Fibroblast of peridontal ligament (primary cell): ENCODE results near the gene IL17RE.

Experiments
- DNase-seq: peaks from one replicate; pipeline ENCODE4 v3.0.0-alpha.2; 2010; ENCODE audit errors: extremely low read depth

The IL17RE gene

GRCh38 chr3:9906480-9906879 lies 3.8 kb downstream of the IL17RE start:
- no peak for DNase-seq

- no peak for DNase-seq
Observed at GRCh38 chr3:9908286-9908685, 5.6 kb downstream of the IL17RE start.

GRCh38 chr3:9909221-9910013 lies 6.8 kb downstream of the IL17RE start:
- no peak for DNase-seq

- no peak for DNase-seq
Observed at GRCh38 chr3:9911863-9912262, 9.2 kb downstream of the IL17RE start.

- DNase-seq = peak; percentile 55
Observed at GRCh38 chr3:9912294-9912935, 9.8 kb downstream of the IL17RE start.

- DNase-seq = no peak
Observed at GRCh38 chr3:9913601-9914000, 11.0 kb downstream of the IL17RE start.

- peak; percentile 52 for DNase-seq
Observed at GRCh38 chr3:9914011-9914410, 11.4 kb downstream of the IL17RE start.

- DNase-seq = no peak
Observed at GRCh38 chr3:9914559-9915253, 12.1 kb downstream of the IL17RE start.

- DNase-seq = peak; percentile 42
Observed at GRCh38 chr3:9915254-9916141, 12.8 kb downstream of the IL17RE start.

- peak; percentile 52 for DNase-seq
Observed at GRCh38 chr3:9916346-9916733, 13.7 kb downstream of the IL17RE start.

- peak; percentile 75 for DNase-seq
Observed at GRCh38 chr3:9916734-9917680, 14.4 kb downstream of the IL17RE start, which contains the start of gene IL17RC. TSS of gene IL17RC (plus strand) at chr3:9917098. CDS start at chr3:9917316, 218 bp downstream.

GRCh38 chr3:9917820-9918219 lies 15.2 kb downstream of the IL17RE start:
- no peak for DNase-seq

GRCh38 chr3:9918261-9919038 lies 15.8 kb downstream of the IL17RE start:
- DNase-seq = no peak

- no peak for DNase-seq
Observed at GRCh38 chr3:9928158-9928557, 25.5 kb downstream of the IL17RE start.

GRCh38 chr3:9930804-9931418 lies 28.3 kb downstream of the IL17RE start:
- DNase-seq = no peak

GRCh38 chr3:9932535-9932842 lies 29.8 kb downstream of the IL17RE start:
- no peak for DNase-seq

- no peak for DNase-seq
Observed at GRCh38 chr3:9932843-9933560, 30.4 kb downstream of the IL17RE start.

GRCh38 chr3:9933561-9934234 lies 31.1 kb downstream of the IL17RE start, which contains the start of gene CRELD1:
TSS of gene CRELD1 (plus strand) at chr3:9933834. CDS start at chr3:9934439, 605 bp downstream.
- DNase-seq = peak; percentile 84
